Measurements from ENCODE around the gene UBQLN4. TPM values are rescaled to one million over a fixed set of nuclear protein-coding genes. Genes with fewer than 3 reads are reported as not detected.

Gene UBQLN4
- total and polyA plus RNA-seq, 2 donors (not counting 3 experiments of a cell fraction or from before 2014, with no cell fraction given), result 50.5 to 50.8 TPM

DNA sequence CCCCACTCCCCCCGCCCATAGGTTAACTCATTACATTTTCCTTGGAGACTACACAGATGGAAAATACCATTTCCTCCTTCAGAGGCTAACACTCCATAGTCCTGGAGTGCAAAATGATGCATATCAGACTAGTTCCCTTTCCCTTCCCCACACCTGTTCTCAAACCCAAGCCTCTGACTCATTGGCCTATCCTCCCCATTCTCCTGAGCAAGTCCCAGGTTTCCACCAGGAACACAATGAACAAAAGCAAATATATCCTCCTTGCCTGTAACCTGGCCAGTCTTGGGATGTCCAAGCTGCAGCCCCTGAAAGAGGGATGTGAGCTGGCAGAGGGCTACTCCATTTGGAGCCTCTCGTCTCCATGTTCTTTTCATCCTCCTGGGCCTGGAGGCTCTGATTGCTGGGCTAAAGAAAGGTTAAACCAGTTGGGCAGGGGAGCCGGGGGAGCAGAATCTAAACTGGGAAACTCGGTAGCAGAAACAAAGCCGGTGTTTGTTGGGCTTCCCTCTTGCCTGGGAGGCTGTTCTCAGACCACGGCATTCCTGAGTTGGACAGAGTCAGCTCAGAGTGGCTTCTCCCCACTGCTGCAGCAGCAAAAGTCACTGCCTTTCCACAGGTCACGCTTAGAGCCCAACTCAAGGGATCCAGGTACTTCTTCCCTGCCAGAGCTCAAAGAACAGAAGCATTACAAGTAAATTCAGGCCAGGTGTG is 46.8 kb downstream of the UBQLN4 start:
- no peak overlapping the region for H3K9ac ChIP-seq (replicated peaks; ENCODE audit: extremely low read depth, insufficient read depth, low read length)
- CTCF ChIA-PET, result interaction anchor here (0.7 to 4.1 kb wide), 6 partner anchors 10 to 69 kb away, joined by 3 to 20 read pairs (median 8); no protein-coding TSS in a partner anchor
- BruUV-seq (replicated peaks), result no TSS peak
- intact Hi-C loops (cut with micrococcal nuclease) (no loop called here), dilution Hi-C loops (cut with MboI; ENCODE audit: extremely low pct_ligation_motif_present, low sequenced_read_pairs) (no loop called here)
- H2AFZ ChIP-seq (ENCODE audit: low read depth, low read length), result no peak overlapping the region
- no peaks in the 10 kb centered on the region for H3K9me3 ChIP-seq (replicated peaks; ENCODE audit: control insufficient read depth, insufficient read depth, low read length)
- no peaks in the 10 kb centered on the region for H3K9me1 ChIP-seq (replicated peaks; ENCODE audit: control insufficient read depth, extremely low read depth, insufficient read depth, low read length)
- DNase-seq (ENCODE audit: low read depth, low spot score) (no peak), FAIRE-seq (no peak)
- POLR2A ChIA-PET, result no interaction called here
- no peaks in the 10 kb centered on the region for H4K20me1 ChIP-seq (replicated peaks; ENCODE audit: control insufficient read depth, extremely low read depth, insufficient read depth, low read length)
- H3K36me3 ChIP-seq (ENCODE audit: control insufficient read depth in 2 of 2, extremely low read depth in 1 of 2, insufficient read depth in 2 of 2, low read length in 2 of 2), result peaks cover 16 to 28% of the 10 kb centered on the region in 2 experiments
- TF ChIP-seq GATA2 (IDR thresholded peaks at IDR 0.05; ENCODE audit: insufficient read depth, insufficient read length, low read depth, low read length) (no peak), FOS (IDR thresholded peaks at IDR 0.05; ENCODE audit: borderline replicate concordance, insufficient read depth, low read length) (no peak), JUN (IDR thresholded peaks at IDR 0.05; ENCODE audit: borderline replicate concordance, insufficient read depth, insufficient read length, low read depth) (no peak), POLR2AphosphoS5 (IDR thresholded peaks at IDR 0.05; ENCODE audit: insufficient read depth, low read depth, low read length) (no peak), POLR2A (IDR thresholded peaks at IDR 0.05; ENCODE audit: low read depth, low read length) (no peak), MYC (IDR thresholded peaks at IDR 0.05; ENCODE audit: low read depth, low read length) (no peak), EZH2 (IDR thresholded peaks at IDR 0.05; ENCODE audit: borderline replicate concordance, low read depth, low read length, severe bottlenecking) (no peak)
- TF ChIP-seq, protein P1, sequence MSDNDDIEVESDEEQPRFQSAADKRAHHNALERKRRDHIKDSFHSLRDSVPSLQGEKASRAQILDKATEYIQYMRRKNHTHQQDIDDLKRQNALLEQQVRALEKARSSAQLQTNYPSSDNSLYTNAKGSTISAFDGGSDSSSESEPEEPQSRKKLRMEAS (IDR thresholded peaks at IDR 0.05; ENCODE audit: insufficient read depth, insufficient read length), result no peak
- TF ChIP-seq, protein P2, sequence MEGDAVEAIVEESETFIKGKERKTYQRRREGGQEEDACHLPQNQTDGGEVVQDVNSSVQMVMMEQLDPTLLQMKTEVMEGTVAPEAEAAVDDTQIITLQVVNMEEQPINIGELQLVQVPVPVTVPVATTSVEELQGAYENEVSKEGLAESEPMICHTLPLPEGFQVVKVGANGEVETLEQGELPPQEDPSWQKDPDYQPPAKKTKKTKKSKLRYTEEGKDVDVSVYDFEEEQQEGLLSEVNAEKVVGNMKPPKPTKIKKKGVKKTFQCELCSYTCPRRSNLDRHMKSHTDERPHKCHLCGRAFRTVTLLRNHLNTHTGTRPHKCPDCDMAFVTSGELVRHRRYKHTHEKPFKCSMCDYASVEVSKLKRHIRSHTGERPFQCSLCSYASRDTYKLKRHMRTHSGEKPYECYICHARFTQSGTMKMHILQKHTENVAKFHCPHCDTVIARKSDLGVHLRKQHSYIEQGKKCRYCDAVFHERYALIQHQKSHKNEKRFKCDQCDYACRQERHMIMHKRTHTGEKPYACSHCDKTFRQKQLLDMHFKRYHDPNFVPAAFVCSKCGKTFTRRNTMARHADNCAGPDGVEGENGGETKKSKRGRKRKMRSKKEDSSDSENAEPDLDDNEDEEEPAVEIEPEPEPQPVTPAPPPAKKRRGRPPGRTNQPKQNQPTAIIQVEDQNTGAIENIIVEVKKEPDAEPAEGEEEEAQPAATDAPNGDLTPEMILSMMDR (IDR thresholded peaks at IDR 0.05; ENCODE audit: extremely low read depth in 1 of 2, insufficient read depth in 1 of 2, low read depth in 1 of 2, low read length in 2 of 2), result no peak
- no peak overlapping the region for H3K27ac ChIP-seq (ENCODE audit: insufficient read depth, low read depth, low read length)
- no peak overlapping the region for H3K4me3 ChIP-seq (replicated peaks in 1 of 3; ENCODE audit: insufficient read depth in 1 of 3, low read depth in 1 of 3, low read length in 3 of 3)
- no peaks in the 10 kb centered on the region for H3K27me3 ChIP-seq (ENCODE audit: control insufficient read depth in 2 of 2, insufficient read depth in 2 of 2, low read length in 2 of 2)
- no peaks in the 10 kb centered on the region for H3K4me1 ChIP-seq (ENCODE audit: control insufficient read depth, extremely low read depth, insufficient read depth, low read length)
- peaks cover 2% of the 10 kb centered on the region for H3K79me2 ChIP-seq (ENCODE audit: control insufficient read depth, insufficient read depth, low read length)
- H3K4me2 ChIP-seq (ENCODE audit: insufficient read depth, low read length), result no peak overlapping the region

All from endothelial cell of umbilical vein (primary cell).